Measurements from ENCODE around the gene CTNNBL1.

DNA sequence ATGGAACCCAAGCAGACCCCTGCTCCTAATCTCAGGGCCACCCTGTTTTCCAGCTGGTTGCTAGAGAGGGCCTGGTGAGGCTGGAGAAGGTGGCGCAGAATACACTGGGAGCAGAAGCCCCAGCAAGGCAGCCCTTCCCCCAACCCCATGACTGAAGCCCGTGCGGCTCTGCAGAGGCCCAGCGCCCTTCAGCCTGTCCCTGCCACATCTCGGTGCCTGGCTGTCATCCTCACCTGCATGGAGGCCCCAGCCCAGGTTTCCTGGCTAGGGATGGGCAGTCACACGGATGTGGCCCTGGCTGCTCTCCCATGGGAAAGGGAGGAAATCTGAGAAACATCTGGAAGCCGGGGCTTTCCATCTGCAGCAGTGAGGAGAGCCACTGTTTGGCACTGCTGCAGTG, 183.0 kb downstream of the CTNNBL1 start:
- TF ChIP-seq, protein P1, sequence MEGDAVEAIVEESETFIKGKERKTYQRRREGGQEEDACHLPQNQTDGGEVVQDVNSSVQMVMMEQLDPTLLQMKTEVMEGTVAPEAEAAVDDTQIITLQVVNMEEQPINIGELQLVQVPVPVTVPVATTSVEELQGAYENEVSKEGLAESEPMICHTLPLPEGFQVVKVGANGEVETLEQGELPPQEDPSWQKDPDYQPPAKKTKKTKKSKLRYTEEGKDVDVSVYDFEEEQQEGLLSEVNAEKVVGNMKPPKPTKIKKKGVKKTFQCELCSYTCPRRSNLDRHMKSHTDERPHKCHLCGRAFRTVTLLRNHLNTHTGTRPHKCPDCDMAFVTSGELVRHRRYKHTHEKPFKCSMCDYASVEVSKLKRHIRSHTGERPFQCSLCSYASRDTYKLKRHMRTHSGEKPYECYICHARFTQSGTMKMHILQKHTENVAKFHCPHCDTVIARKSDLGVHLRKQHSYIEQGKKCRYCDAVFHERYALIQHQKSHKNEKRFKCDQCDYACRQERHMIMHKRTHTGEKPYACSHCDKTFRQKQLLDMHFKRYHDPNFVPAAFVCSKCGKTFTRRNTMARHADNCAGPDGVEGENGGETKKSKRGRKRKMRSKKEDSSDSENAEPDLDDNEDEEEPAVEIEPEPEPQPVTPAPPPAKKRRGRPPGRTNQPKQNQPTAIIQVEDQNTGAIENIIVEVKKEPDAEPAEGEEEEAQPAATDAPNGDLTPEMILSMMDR (IDR thresholded peaks at IDR 0.05 in 2 of 3, conservative IDR thresholded peaks at IDR 0.05 in 1 of 3; ENCODE audit: borderline replicate concordance in 1 of 3, insufficient read depth in 1 of 3, low read depth in 2 of 3, low read length in 2 of 3), result no peak
- TF ChIP-seq POLR2AphosphoS5 (IDR thresholded peaks at IDR 0.05; ENCODE audit: low read depth, low read length), result no peak
- TF ChIP-seq, protein P2, sequence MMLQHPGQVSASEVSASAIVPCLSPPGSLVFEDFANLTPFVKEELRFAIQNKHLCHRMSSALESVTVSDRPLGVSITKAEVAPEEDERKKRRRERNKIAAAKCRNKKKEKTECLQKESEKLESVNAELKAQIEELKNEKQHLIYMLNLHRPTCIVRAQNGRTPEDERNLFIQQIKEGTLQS (IDR thresholded peaks at IDR 0.05), result no peak
- TF ChIP-seq YY1 (IDR thresholded peaks at IDR 0.05; ENCODE audit: extremely low read depth, insufficient replicate concordance, low read depth, low read length), result no peak
- TF ChIP-seq ELF1 (IDR thresholded peaks at IDR 0.05; ENCODE audit: borderline replicate concordance, low read depth), result no peak
- TF ChIP-seq POLR2A (IDR thresholded peaks at IDR 0.05; ENCODE audit: borderline replicate concordance, extremely low read depth, insufficient read depth, insufficient read length), result no peak
- TF ChIP-seq EZH2phosphoT487 (IDR thresholded peaks at IDR 0.05; ENCODE audit: borderline replicate concordance), result no peak
- TF ChIP-seq TCF7L2 (IDR thresholded peaks at IDR 0.05; ENCODE audit: borderline replicate concordance, extremely low read depth, insufficient read depth, insufficient read length), result no peak
- TF ChIP-seq, protein P3, sequence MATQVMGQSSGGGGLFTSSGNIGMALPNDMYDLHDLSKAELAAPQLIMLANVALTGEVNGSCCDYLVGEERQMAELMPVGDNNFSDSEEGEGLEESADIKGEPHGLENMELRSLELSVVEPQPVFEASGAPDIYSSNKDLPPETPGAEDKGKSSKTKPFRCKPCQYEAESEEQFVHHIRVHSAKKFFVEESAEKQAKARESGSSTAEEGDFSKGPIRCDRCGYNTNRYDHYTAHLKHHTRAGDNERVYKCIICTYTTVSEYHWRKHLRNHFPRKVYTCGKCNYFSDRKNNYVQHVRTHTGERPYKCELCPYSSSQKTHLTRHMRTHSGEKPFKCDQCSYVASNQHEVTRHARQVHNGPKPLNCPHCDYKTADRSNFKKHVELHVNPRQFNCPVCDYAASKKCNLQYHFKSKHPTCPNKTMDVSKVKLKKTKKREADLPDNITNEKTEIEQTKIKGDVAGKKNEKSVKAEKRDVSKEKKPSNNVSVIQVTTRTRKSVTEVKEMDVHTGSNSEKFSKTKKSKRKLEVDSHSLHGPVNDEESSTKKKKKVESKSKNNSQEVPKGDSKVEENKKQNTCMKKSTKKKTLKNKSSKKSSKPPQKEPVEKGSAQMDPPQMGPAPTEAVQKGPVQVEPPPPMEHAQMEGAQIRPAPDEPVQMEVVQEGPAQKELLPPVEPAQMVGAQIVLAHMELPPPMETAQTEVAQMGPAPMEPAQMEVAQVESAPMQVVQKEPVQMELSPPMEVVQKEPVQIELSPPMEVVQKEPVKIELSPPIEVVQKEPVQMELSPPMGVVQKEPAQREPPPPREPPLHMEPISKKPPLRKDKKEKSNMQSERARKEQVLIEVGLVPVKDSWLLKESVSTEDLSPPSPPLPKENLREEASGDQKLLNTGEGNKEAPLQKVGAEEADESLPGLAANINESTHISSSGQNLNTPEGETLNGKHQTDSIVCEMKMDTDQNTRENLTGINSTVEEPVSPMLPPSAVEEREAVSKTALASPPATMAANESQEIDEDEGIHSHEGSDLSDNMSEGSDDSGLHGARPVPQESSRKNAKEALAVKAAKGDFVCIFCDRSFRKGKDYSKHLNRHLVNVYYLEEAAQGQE (IDR thresholded peaks at IDR 0.05; ENCODE audit: low read depth), result no peak
- no peak for TF ChIP-seq CBX3 (IDR thresholded peaks at IDR 0.05; ENCODE audit: low read depth)
- no peak for TF ChIP-seq RAD21 (IDR thresholded peaks at IDR 0.05; ENCODE audit: low read depth)
- TF ChIP-seq, protein P4, sequence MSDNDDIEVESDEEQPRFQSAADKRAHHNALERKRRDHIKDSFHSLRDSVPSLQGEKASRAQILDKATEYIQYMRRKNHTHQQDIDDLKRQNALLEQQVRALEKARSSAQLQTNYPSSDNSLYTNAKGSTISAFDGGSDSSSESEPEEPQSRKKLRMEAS (IDR thresholded peaks at IDR 0.05), result no peak
- TF ChIP-seq CEBPB (IDR thresholded peaks at IDR 0.05; ENCODE audit: low read depth), result no peak
- TF ChIP-seq JUND (IDR thresholded peaks at IDR 0.05), result no peak

Measured in HCT116 (cell line).